ENCODE data around the gene KRTAP29-1.

DNA sequence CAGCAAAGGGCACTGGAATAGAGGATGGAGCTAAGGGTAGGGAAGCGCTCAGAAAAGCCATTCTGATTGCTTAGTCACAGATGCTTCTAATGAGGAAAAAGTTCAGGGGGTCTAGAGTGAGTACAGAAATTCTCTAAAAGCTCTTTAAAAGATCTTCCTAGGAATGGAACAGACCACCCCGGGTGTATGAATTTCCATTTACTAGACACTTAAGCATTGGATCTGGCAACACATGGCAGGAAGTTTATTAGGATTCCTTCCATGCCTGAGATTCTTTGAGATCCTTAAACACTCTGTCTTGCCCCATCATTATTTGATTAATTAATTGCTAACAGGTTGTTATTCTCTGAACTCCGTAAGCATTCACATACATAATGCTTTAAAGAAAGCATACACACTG is 18.6 kb downstream of the KRTAP29-1 start:
- TF ChIP-seq POLR2AphosphoS5 (IDR thresholded peaks at IDR 0.05; ENCODE audit: low read depth, low read length) (no peak), FOXP2 (optimal IDR thresholded peaks at IDR 0.05; ENCODE audit: borderline replicate concordance, extremely low read depth, extremely low read length, insufficient read depth) (no peak)
- TF ChIP-seq, protein P1, sequence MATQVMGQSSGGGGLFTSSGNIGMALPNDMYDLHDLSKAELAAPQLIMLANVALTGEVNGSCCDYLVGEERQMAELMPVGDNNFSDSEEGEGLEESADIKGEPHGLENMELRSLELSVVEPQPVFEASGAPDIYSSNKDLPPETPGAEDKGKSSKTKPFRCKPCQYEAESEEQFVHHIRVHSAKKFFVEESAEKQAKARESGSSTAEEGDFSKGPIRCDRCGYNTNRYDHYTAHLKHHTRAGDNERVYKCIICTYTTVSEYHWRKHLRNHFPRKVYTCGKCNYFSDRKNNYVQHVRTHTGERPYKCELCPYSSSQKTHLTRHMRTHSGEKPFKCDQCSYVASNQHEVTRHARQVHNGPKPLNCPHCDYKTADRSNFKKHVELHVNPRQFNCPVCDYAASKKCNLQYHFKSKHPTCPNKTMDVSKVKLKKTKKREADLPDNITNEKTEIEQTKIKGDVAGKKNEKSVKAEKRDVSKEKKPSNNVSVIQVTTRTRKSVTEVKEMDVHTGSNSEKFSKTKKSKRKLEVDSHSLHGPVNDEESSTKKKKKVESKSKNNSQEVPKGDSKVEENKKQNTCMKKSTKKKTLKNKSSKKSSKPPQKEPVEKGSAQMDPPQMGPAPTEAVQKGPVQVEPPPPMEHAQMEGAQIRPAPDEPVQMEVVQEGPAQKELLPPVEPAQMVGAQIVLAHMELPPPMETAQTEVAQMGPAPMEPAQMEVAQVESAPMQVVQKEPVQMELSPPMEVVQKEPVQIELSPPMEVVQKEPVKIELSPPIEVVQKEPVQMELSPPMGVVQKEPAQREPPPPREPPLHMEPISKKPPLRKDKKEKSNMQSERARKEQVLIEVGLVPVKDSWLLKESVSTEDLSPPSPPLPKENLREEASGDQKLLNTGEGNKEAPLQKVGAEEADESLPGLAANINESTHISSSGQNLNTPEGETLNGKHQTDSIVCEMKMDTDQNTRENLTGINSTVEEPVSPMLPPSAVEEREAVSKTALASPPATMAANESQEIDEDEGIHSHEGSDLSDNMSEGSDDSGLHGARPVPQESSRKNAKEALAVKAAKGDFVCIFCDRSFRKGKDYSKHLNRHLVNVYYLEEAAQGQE (IDR thresholded peaks at IDR 0.05; ENCODE audit: insufficient read depth in 1 of 2, low read depth in 2 of 2, low read length in 2 of 2), result no peak
